Transverse colon (tissue), 4 donors: ENCODE measurements around the gene PRLH. TPM values are rescaled to one million over a fixed set of nuclear protein-coding genes. Genes with fewer than 3 reads are reported as not detected.

Experiments
- DNase-seq: peaks from one replicate; pipeline ENCODE4 v3.0.0-alpha.2; 2019
- H3K27ac ChIP-seq, 4 donors: fragments of 200-600 bp; sonication (generic); 2 replicates each; pipeline ENCODE4 v1.5.1; 2016 to 2018; ENCODE audit warnings: inconsistent platforms in 4 of 4
- H3K27me3 ChIP-seq: fragments of 200-600 bp; sonication (generic); 2 replicates; pipeline ENCODE4 v1.5.1; 2017; ENCODE audit warnings: inconsistent platforms
- H3K36me3 ChIP-seq, 4 donors: fragments of 200-600 bp; sonication (generic); 2 replicates each; pipeline ENCODE4 v1.5.1; 2017 to 2019; ENCODE audit warnings: inconsistent platforms in 4 of 4
- H3K4me1 ChIP-seq, 4 donors: fragments of 200-600 bp; sonication (generic); 2 replicates each; pipeline ENCODE4 v1.5.1; 2017 to 2020; ENCODE audit warnings: inconsistent platforms in 4 of 4
- H3K4me3 ChIP-seq, 4 donors: fragments of 200-600 bp; sonication (generic); 1 replicate in 1 of 4; 2 replicates in 3 of 4; pipeline versions ENCODE4 v1.5.1 to v1.6.1; 2017 to 2019; ENCODE audit warnings: inconsistent platforms in 4 of 4
- H3K9me3 ChIP-seq, 2 donors: fragments of 200-600 bp; sonication (generic); 2 replicates each; pipeline ENCODE4 v1.5.1; 2017 to 2019; ENCODE audit warnings: inconsistent platforms in 2 of 2
- CTCF ChIP-seq, 5 experiments: fragments of 200-600 bp in 3 of 5; fragments of 450-650 bp in 2 of 5; sonication (generic) in 3 of 5; IDR thresholded peaks; 1 replicate in 2 of 5; 2 replicates in 3 of 5; pipeline ENCODE4 v1.5.1; 2016 to 2017; ENCODE audit warnings: antibody characterized with exemption in 5 of 5, inconsistent platforms in 3 of 5, mild to moderate bottlenecking in 2 of 5, moderate library complexity in 1 of 5
- EP300 ChIP-seq: sonication (generic); formaldehyde crosslinking; IDR thresholded peaks from one replicate; pipeline ENCODE4 v1.6.1; 2017; ENCODE audit warnings: antibody characterized with exemption, low read depth
- POLR2A ChIP-seq: fragments of 450-650 bp; IDR thresholded peaks from one replicate; pipeline ENCODE4 v1.6.1; 2016; ENCODE audit warnings: antibody characterized with exemption, mild to moderate bottlenecking, moderate library complexity
- POLR2AphosphoS5 ChIP-seq, 3 donors: sonication (generic); formaldehyde crosslinking; IDR thresholded peaks; one replicate each; pipeline ENCODE4 v1.6.1; 2016; ENCODE audit warnings: antibody characterized with exemption in 3 of 3
- WGBS, 2 donors: methylation state at CpG; one replicate each; pipeline ENCODE4 v1.1.5; 2018; ENCODE audit warnings: low coverage in 1 of 2; 5-methylcytosine and 5-hydroxymethylcytosine counted together
- in situ Hi-C, 4 donors: fragments of 200-750 bp; cut with MboI; loops; one replicate each; pipeline versions ENCODE4 v1.15.0 to v1.15.1; 2017; ENCODE audit warnings: low sequenced_read_pairs in 3 of 4, low pct_ligation_motif_present in 1 of 4, low pct_unique_long_range_greater_than_20kb in 1 of 4
- intact Hi-C: fragments of 100-400 bp; cut with DNase I; formaldehyde crosslinking; loops from one replicate; pipeline ENCODE4 v1.15.1; 2023; ENCODE audit warnings: low total_unique reads
- total RNA-seq, 4 donors: library from RNA; depleted of rRNA; stranded (reverse); fragments of >200 nt; gene quantifications; one replicate each; pipeline ENCODE4 v1.1.0, GENCODE V29; 2016

The PRLH gene
- total RNA-seq, 4 donors from 2014 or later = not detected

- no peak overlapping the region for H3K27ac ChIP-seq
- in situ Hi-C loops = no loop called here
- intact Hi-C loops = no loop called here
- H3K9me3 ChIP-seq = no peaks in the 10 kb centered on the region
- H3K4me3 ChIP-seq = no peak overlapping the region
- TF ChIP-seq POLR2A (no peak), CTCF (IDR thresholded peaks at IDR 0.05) (no peak), EP300 (no peak), POLR2AphosphoS5 (IDR thresholded peaks at IDR 0.05) (no peak)
- DNase-seq = no peak
- H3K4me1 ChIP-seq = peaks cover 0 to 13% (median 9%) of the 10 kb centered on the region in 4 donors
- H3K36me3 ChIP-seq = no peaks in the 10 kb centered on the region
- 82% methylated on average over 13 of the region's 13 CpGs; no CpG with 5 or more reads in 1 of the 2 donors for WGBS, 2 donors
- H3K27me3 ChIP-seq = no peaks in the 10 kb centered on the region
These were observed 26.1 kb upstream of the PRLH start for GRCh38 chr2:237540223-237540775.

- no peaks in the 10 kb centered on the region for H3K27me3 ChIP-seq
- peaks cover 0 to 13% (median 9%) of the 10 kb centered on the region in 4 donors for H3K4me1 ChIP-seq
- in situ Hi-C loops (no loop called here), intact Hi-C loops (no loop called here)
- DNase-seq = peak; percentile 74
- no peaks in the 10 kb centered on the region for H3K9me3 ChIP-seq
- no peak overlapping the region for H3K4me3 ChIP-seq
- TF ChIP-seq CTCF (IDR thresholded peaks at IDR 0.05) (no peak), POLR2A (no peak), POLR2AphosphoS5 (IDR thresholded peaks at IDR 0.05) (peak in 2 of 3 donors; percentile 28 to 83), EP300 (no peak)
- H3K36me3 ChIP-seq = no peaks in the 10 kb centered on the region
- H3K27ac ChIP-seq = no peak overlapping the region
- 33% methylated on average over 6 of the region's 6 CpGs; no CpG with 5 or more reads in 1 of the 2 donors for WGBS, 2 donors
These were observed 25.6 kb upstream of the PRLH start for GRCh38 chr2:237540823-237541222.

GRCh38 chr2:237541243-237541642 is 25.1 kb upstream of the PRLH start:
- 63% methylated on average over 5 of the region's 5 CpGs; no CpG with 5 or more reads in 1 of the 2 donors for WGBS, 2 donors
- Histone ChIP-seq H3K27me3 (no peaks in the 10 kb centered on the region), H3K9me3 (no peaks in the 10 kb centered on the region), H3K27ac (no peak overlapping the region), H3K36me3 (no peaks in the 10 kb centered on the region), H3K4me3 (no peak overlapping the region), H3K4me1 (peaks cover 0 to 13% (median 9%) of the 10 kb centered on the region in 4 donors)
- intact Hi-C loops = no loop called here
- no peak for DNase-seq
- in situ Hi-C loops = no loop called here
- TF ChIP-seq EP300 (no peak), CTCF (IDR thresholded peaks at IDR 0.05) (no peak), POLR2AphosphoS5 (IDR thresholded peaks at IDR 0.05) (no peak), POLR2A (no peak)

- Histone ChIP-seq H3K9me3 (no peaks in the 10 kb centered on the region), H3K4me3 (no peak overlapping the region), H3K27me3 (no peaks in the 10 kb centered on the region), H3K4me1 (peaks cover 0 to 13% (median 9%) of the 10 kb centered on the region in 4 donors), H3K27ac (no peak overlapping the region), H3K36me3 (no peaks in the 10 kb centered on the region)
- in situ Hi-C loops (no loop called here), intact Hi-C loops (no loop called here)
- 97 to 100% methylated on average over 4 to 12 of the region's 18 CpGs for whole genome bisulfite sequencing, 2 donors
- TF ChIP-seq POLR2A = no peak
- no peak for TF ChIP-seq POLR2AphosphoS5 (IDR thresholded peaks at IDR 0.05)
- TF ChIP-seq EP300 = no peak
- no peak for DNase-seq
These were observed 24.2 kb upstream of the PRLH start for GRCh38 chr2:237542001-237542704.
